Endodermal cell (in vitro differentiated cells): Measurements from ENCODE around the gene P4HA1. TPM values are rescaled to one million over a fixed set of nuclear protein-coding genes. Genes with fewer than 3 reads are reported as not detected.
"Not testable (repeated sequence)": the region's sequence is repeated elsewhere in the genome, so short reads cannot be mapped to it uniquely, and the experiment has no call there.

Experiments
- DNase-seq: peaks from one replicate; pipeline ENCODE4 v3.0.0-alpha.2; 2017
- H3K27ac ChIP-seq: 2 replicates; pipeline ENCODE4 v1.5.1; 2013; ENCODE audit warnings: mild to moderate bottlenecking, low read depth, low read length, moderate library complexity
- H3K27me3 ChIP-seq: 2 replicates; pipeline ENCODE4 v1.6.1; 2013; ENCODE audit warnings: mild to moderate bottlenecking, low read length, moderate library complexity; ENCODE audit not compliant: insufficient read depth, control insufficient read depth, poor library complexity, severe bottlenecking
- H3K36me3 ChIP-seq: 2 replicates; pipeline ENCODE4 v1.7.0; 2013; ENCODE audit warnings: mild to moderate bottlenecking, low read length, moderate library complexity; ENCODE audit not compliant: control insufficient read depth, insufficient read depth
- H3K4me1 ChIP-seq: one replicate; pipeline ENCODE4 v1.7.0; 2013; ENCODE audit warnings: low read length; ENCODE audit not compliant: control insufficient read depth, insufficient read depth
- H3K4me3 ChIP-seq: 2 replicates; pipeline ENCODE4 v1.5.1; 2013; ENCODE audit warnings: mild to moderate bottlenecking, low read length, moderate library complexity
- H3K9ac ChIP-seq: 2 replicates; pipeline ENCODE4 v1.6.1; 2013; ENCODE audit warnings: mild to moderate bottlenecking, low read length, moderate library complexity; ENCODE audit not compliant: poor library complexity, severe bottlenecking; ENCODE audit errors: extremely low read depth
- H3K9me3 ChIP-seq: 2 replicates; pipeline ENCODE4 v1.6.1; 2013; ENCODE audit warnings: mild to moderate bottlenecking, low read length, moderate library complexity; ENCODE audit not compliant: control insufficient read depth
- H3K27ac Mint-ChIP-seq: 2 replicates; pipeline ENCODE4 v1.8.0; 2020; ENCODE audit warnings: mixed read lengths
- H3K27me3 Mint-ChIP-seq: 2 replicates; pipeline ENCODE4 v1.8.0; 2021; ENCODE audit warnings: mild to moderate bottlenecking, mixed read lengths; ENCODE audit not compliant: insufficient read depth
- H3K36me3 Mint-ChIP-seq: 2 replicates; pipeline ENCODE4 v1.8.0; 2020; ENCODE audit warnings: low read depth, mixed read lengths
- H3K4me1 Mint-ChIP-seq: 2 replicates; pipeline ENCODE4 v1.8.0; 2020; ENCODE audit warnings: mixed read lengths
- H3K4me3 Mint-ChIP-seq: 2 replicates; pipeline ENCODE4 v1.8.0; 2020; ENCODE audit warnings: mild to moderate bottlenecking, moderate library complexity, mixed read lengths
- H3K9me3 Mint-ChIP-seq: 2 replicates; pipeline ENCODE4 v1.8.0; 2020; ENCODE audit warnings: mild to moderate bottlenecking, mixed read lengths
- CTCF ChIP-seq: fragments of 200-600 bp; sonication (generic); conservative IDR thresholded peaks from 2 replicates; pipeline ENCODE4 v1.5.0; 2021; ENCODE audit warnings: antibody characterized with exemption, mild to moderate bottlenecking
- WGBS, 2 experiments: methylation state at CpG; one replicate each; pipeline versions ENCODE4 v1.1.5 to v1.1.7; 2013; ENCODE audit warnings: missing lambda C conversion rate in 2 of 2, mixed read lengths in 1 of 2; ENCODE audit not compliant: insufficient coverage in 1 of 2, insufficient read length in 1 of 2; 5-methylcytosine and 5-hydroxymethylcytosine counted together
- total RNA-seq, 2 donors: library from RNA; stranded (reverse); fragmentation: NEBNext Ultra II Directional in 1 of 2; extraction: Animal tissue kit (Norgen Biotek cat#: 25700) in 1 of 2; gene quantifications; 2 replicates in 1 of 2; 3 replicates in 1 of 2; pipeline ENCODE4 v1.2.1, GENCODE V29; 2021

P4HA1 gene
- total RNA-seq, 2 donors from 2014 or later, result 45.1 to 46.9 TPM

GRCh38 chr10:73039635-73040034 lies 57.0 kb downstream of the P4HA1 start:
- Histone ChIP-seq H3K9me3 (no peaks in the 10 kb centered on the region), H3K9ac (no peak overlapping the region), H3K4me1 (peaks cover 4% of the 10 kb centered on the region), H3K36me3 (peaks cover 43% of the 10 kb centered on the region), H3K27me3 (no peaks in the 10 kb centered on the region), H3K4me3 (no peak overlapping the region), H3K27ac (no peak overlapping the region)
- H3K9me3 Mint-ChIP-seq, result no peaks in the 10 kb centered on the region
- no peak for DNase-seq
- TF ChIP-seq CTCF, result no peak
- no peaks in the 10 kb centered on the region for H3K27me3 Mint-ChIP-seq
- H3K27ac Mint-ChIP-seq, result no peak overlapping the region
- WGBS, 2 experiments, result 93 to 95% methylated on average over 2 to 3 of the region's 3 CpGs
- peaks cover 31% of the 10 kb centered on the region for H3K36me3 Mint-ChIP-seq
- H3K4me1 Mint-ChIP-seq, result peaks cover 10% of the 10 kb centered on the region
- no peak overlapping the region for H3K4me3 Mint-ChIP-seq

- H3K4me3 Mint-ChIP-seq, H3K27me3 Mint-ChIP-seq, H3K9me3 ChIP-seq, H3K4me3 ChIP-seq, H3K4me1 Mint-ChIP-seq, H3K27ac ChIP-seq, H3K9me3 Mint-ChIP-seq, H3K27me3 ChIP-seq, H3K4me1 ChIP-seq, H3K9ac ChIP-seq, DNase-seq, H3K27ac Mint-ChIP-seq: not testable (repeated sequence)
- 96 to 100% methylated on average over 3 to 6 of the region's 6 CpGs for WGBS, 2 experiments
- H3K36me3 Mint-ChIP-seq, result peaks cover 21% of the 10 kb centered on the region
- peaks cover 22% of the 10 kb centered on the region for H3K36me3 ChIP-seq
Observed at GRCh38 chr10:73036285-73036684, 60.4 kb downstream of the P4HA1 start.

- H3K4me3 ChIP-seq, result no peak overlapping the region
- Mint-ChIP-seq H3K4me1 (peaks cover 4% of the 10 kb centered on the region), H3K27me3 (no peaks in the 10 kb centered on the region), H3K27ac (peak overlapping the region; percentile 8), H3K36me3 (peaks cover 28% of the 10 kb centered on the region), H3K4me3 (no peak overlapping the region), H3K9me3 (no peaks in the 10 kb centered on the region)
- H3K36me3 ChIP-seq, result peaks cover 32% of the 10 kb centered on the region
- no peaks in the 10 kb centered on the region for H3K9me3 ChIP-seq
- 92 to 96% methylated on average over 5 to 6 of the region's 6 CpGs for WGBS, 2 experiments
- TF ChIP-seq CTCF, result no peak
- no peaks in the 10 kb centered on the region for H3K27me3 ChIP-seq
- H3K9ac ChIP-seq, result no peak overlapping the region
- H3K4me1 ChIP-seq, result peaks cover 6% of the 10 kb centered on the region
- H3K27ac ChIP-seq, result no peak overlapping the region
- no peak for DNase-seq
Observed at GRCh38 chr10:73032536-73032935, 64.1 kb downstream of the P4HA1 start.

GRCh38 chr10:73026623-73027022 lies 70.0 kb downstream of the P4HA1 start:
- not testable (repeated sequence) for H3K27ac ChIP-seq

GRCh38 chr10:73023455-73024070 lies 73.1 kb downstream of the P4HA1 start:
- not testable (repeated sequence) for H3K4me1 Mint-ChIP-seq, H3K4me3 Mint-ChIP-seq, DNase-seq, H3K4me3 ChIP-seq, H3K9ac ChIP-seq, H3K4me1 ChIP-seq, H3K9me3 Mint-ChIP-seq, H3K27ac Mint-ChIP-seq, H3K27me3 Mint-ChIP-seq, H3K9me3 ChIP-seq, H3K27me3 ChIP-seq, H3K27ac ChIP-seq
- peaks cover 72% of the 10 kb centered on the region for H3K36me3 Mint-ChIP-seq
- peaks cover 16% of the 10 kb centered on the region for H3K36me3 ChIP-seq
- WGBS, 2 experiments, result 99% methylated on average over 7 of the region's 7 CpGs; no CpG with 5 or more reads in 1 of the 2 experiments

More at GRCh38 chr10:73026623-73027022, 70.0 kb downstream of the P4HA1 start:
- not testable (repeated sequence) for H3K4me3 Mint-ChIP-seq, H3K4me1 Mint-ChIP-seq, H3K27ac Mint-ChIP-seq, H3K27me3 Mint-ChIP-seq, H3K9me3 Mint-ChIP-seq, H3K4me1 ChIP-seq, H3K9me3 ChIP-seq, H3K27me3 ChIP-seq, H3K9ac ChIP-seq, H3K4me3 ChIP-seq, DNase-seq
- 71% methylated on average over 1 of the region's 1 CpG; no CpG with 5 or more reads in 1 of the 2 experiments for WGBS, 2 experiments
- peaks cover 16% of the 10 kb centered on the region for H3K36me3 ChIP-seq
- peaks cover 52% of the 10 kb centered on the region for H3K36me3 Mint-ChIP-seq

GRCh38 chr10:73022961-73023360 lies 73.7 kb downstream of the P4HA1 start:
- H3K27ac ChIP-seq, H3K27me3 Mint-ChIP-seq, DNase-seq, H3K27ac Mint-ChIP-seq, H3K9ac ChIP-seq, H3K4me3 ChIP-seq, H3K9me3 Mint-ChIP-seq, H3K4me3 Mint-ChIP-seq, H3K4me1 ChIP-seq, H3K27me3 ChIP-seq, H3K4me1 Mint-ChIP-seq, H3K9me3 ChIP-seq: not testable (repeated sequence)
- peaks cover 70% of the 10 kb centered on the region for H3K36me3 Mint-ChIP-seq
- WGBS, 2 experiments, result 90 to 100% methylated on average over 1 to 4 of the region's 4 CpGs
- H3K36me3 ChIP-seq, result peaks cover 19% of the 10 kb centered on the region
